H7 (cell line): Measurements from ENCODE around the gene DPCD. TPM values are rescaled to one million over a fixed set of nuclear protein-coding genes. Genes with fewer than 3 reads are reported as not detected.
"Not testable (repeated sequence)": the region's sequence is repeated elsewhere in the genome, so short reads cannot be mapped to it uniquely, and the experiment has no call there.

Source experiments
- DNase-seq: peaks from one replicate; pipeline ENCODE4 v3.0.0; 2012
- H3K27me3 ChIP-seq: 2 replicates; pipeline ENCODE4 v1.6.0; 2011; ENCODE audit warnings: mild to moderate bottlenecking, low read length; ENCODE audit not compliant: control insufficient read depth, insufficient read depth
- H3K36me3 ChIP-seq: replicated peaks from 2 replicates; pipeline ENCODE4 v1.5.1; 2011; ENCODE audit warnings: low read length; ENCODE audit not compliant: control insufficient read depth, insufficient read depth
- H3K4me3 ChIP-seq: 2 replicates; pipeline ENCODE4 v1.5.1; 2011; ENCODE audit warnings: low read depth, mild to moderate bottlenecking, control low read depth, low read length, moderate library complexity; ENCODE audit not compliant: insufficient read depth
- total RNA-seq: library from RNA; depleted of rRNA; stranded (reverse); fragments of >200 nt; shearing (Covaris generic); gene quantifications from 2 replicates; pipeline ENCODE4 v1.2.3, GENCODE V29; 2014

DPCD gene
- total RNA-seq, 1 experiment from 2014 or later, result 48.7 TPM

DNA sequence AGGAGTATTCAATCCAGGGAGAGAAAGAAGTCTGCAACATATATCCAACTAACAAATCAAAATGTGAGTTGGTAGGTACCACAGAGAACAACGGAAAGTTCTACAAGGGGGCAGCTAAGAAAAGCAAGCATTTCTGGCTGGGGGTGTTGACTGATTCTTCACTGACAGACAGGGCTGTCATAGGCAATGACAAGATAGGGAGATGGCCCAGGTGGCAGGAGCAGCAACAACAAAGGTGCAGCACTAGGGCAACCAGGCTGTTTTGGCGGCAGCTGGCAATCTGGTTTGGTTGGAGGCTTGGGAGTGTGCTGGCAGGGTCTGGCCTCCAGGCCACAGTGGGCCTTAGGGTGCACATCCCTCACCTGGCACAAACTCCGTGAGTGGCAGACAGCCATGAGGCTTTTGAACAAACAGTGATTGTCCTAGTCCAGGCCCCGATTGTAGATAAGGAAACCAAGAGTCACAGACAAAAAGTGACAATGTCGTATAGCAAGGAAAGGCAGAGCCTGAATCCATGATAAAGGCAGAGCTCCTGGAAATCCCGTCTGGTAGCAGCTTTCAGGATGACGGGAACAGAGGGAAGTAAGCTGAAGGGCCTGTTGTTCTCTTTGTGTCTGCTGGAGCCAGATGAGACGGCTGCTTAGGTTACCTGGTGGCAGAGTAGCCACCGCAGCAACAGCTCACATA, 28.4 kb downstream of the DPCD start:
- peak; percentile 53 for DNase-seq
- Histone ChIP-seq H3K27me3 (no peaks in the 10 kb centered on the region), H3K4me3 (no peak overlapping the region), H3K36me3 (no peaks in the 10 kb centered on the region; the same call in 1 of the 2 replicates)

DNA sequence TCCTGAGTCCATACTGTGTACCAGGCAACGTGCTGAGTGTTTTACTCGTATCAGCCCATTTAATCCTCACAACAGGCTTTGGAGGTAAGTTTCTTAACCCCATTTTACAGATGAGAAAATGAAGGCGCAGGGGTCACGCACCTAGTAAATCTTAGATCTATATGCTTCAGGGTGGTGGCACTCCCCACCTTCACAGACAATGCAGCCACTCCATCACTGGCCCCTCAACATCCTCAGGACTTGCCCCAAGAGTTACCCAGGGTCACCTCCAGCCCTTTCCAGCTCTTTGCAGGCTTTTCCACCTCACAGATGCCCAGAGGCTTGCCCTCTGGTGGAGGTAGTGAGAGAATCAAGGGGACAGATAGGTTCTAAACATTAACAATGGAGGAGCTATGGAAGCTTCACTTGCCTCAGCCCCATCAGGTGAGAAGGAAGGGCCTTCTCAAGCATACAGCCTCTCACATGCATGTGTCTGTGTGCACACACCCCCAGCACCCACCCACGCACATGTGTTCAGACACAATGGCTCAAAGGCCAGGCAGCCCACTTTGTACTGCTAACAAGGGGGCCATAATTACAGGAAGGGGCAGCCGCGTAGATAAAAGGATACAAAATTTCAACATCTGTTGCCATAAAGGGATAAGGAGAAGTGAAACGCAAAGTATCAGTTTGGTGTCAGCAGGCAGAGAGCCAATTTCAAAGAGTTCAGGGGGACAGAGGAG, 29.1 kb downstream of the DPCD start:
- H3K36me3 ChIP-seq, result no peaks in the 10 kb centered on the region; the same call in 1 of the 2 replicates
- no peak overlapping the region for H3K4me3 ChIP-seq
- DNase-seq, result peak; percentile 82
- H3K27me3 ChIP-seq, result no peaks in the 10 kb centered on the region

DNA sequence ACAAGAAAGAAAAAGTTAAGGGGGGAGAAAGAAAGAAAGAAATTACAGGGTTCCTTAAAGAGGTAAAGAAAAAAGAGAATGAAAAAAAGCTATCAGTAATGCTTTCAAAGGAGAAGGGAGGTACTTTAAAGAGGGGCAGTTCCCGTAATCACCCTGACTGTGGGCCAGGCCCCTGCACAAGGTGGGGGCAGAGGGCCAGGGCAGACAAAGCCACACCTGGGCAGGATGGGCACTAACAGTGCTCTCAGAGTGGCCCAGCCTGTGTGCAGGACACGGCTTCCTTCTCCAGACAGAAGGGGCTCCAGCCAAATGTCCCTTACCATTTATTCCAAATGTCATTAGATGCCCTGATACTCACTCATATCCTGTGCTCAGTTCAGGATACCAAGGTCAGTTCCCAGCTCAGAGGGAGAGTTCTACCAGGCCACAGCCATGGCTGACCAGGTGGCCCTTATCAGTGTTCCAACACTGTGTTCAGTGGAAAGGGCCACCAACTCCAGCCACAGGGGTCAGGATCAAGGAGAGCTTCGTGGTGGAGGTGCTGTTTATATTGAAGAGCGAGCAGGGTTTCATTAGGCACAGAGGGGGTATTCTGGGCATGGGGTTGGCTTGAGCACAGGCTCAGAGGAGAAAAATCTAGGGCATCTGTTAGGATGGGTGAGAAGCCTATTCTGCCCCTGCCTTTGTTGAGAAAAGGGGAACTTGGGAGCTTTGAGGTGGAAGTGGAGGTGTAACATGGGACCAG, 29.9 kb downstream of the DPCD start:
- H3K36me3 ChIP-seq, result no peaks in the 10 kb centered on the region; the same call in 1 of the 2 replicates
- DNase-seq, result no peak
- H3K27me3 ChIP-seq, result no peaks in the 10 kb centered on the region
- H3K4me3 ChIP-seq, result no peak overlapping the region

DNA sequence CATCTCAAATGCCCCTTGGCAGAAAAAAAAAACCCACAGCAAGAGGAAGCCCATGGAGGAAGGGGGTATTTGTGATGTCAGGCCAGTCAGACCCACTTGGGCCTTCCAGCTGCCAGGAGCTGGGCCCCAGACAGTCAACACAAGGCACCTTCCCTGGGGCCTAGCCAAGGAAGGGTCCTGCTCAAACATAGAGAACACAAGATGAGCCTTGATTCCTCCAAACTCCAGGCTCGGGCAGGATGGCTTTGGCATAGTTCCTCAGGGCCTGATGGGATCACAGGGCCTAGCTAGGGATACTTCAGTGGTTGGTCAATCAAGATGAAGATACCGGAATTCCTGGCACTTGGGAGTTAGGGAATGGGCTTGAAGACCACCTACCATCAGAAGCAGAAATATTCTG, 30.8 kb downstream of the DPCD start:
- no peak for DNase-seq
- H3K27me3 ChIP-seq, result no peaks in the 10 kb centered on the region
- H3K36me3 ChIP-seq, result no peaks in the 10 kb centered on the region; the same call in 1 of the 2 replicates
- no peak overlapping the region for H3K4me3 ChIP-seq

DNA sequence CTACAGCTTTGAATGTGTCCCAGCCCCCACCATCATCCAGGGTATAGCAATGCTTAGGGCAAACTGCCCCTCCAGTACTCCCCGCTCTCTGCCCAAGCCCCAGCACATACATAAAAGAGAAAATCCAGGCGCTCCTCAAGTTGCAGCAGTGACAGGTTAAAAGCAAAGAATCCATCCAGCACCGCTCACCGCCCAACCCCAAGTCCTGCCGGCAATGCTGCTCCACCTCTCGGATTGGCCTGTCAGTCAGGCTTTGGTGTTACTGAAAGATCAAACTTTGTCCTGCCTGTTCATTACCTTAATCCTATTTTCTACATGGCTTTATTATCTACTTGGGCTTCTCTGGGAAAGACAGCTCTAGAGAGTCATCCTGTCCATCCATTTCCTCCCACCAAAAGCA, 31.9 kb downstream of the DPCD start:
- DNase-seq, result no peak
- H3K36me3 ChIP-seq, result peaks cover 2% of the 10 kb centered on the region; the same call in 1 of the 2 replicates
- no peak overlapping the region for H3K4me3 ChIP-seq
- no peaks in the 10 kb centered on the region for H3K27me3 ChIP-seq

DNA sequence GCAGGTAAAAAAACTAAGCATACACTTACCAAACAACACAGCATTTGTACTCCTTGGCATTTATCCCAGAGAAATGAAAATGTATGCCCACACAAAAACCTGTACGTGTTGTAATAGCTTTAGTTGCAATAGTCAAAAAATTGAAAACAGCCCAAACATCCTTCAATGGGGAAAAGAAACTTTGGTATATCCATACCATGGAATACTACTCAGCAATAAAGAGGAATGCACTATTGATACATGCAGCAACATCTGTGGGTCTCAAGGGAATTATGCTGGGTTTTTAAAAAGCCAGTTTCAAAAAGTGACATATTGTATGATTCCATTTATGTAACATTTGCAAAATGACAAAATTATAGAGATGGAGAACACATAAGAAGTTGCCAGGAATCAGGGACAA, 35.4 kb downstream of the DPCD start:
- no peaks in the 10 kb centered on the region for H3K27me3 ChIP-seq

DNA sequence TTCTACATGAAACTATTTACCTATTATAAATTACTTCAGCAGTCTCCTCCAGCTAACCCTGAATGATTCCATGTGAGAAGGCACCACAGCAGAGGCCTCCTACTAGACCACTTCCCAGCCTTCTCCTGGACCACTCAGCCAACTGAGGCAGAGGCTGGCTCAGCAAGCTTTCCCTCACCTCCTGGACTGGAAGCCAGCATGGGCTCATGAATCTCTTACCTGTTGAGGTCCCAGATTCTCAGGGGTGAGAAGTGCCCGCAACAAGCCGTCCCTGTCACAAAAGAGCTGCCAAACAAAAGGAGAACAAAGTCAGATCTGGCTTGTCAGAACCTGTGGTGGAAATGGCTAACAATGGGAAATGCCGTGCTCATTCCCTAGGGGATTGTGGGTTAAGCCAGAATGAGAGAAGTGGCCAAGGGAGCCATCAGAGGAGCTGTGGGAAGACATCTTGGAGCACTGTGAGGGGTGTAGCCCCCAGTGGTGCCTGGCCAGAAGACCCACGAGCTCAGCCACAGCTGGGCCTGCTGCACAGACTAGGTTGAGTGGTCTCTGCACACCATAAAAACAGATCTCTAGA, 36.5 kb downstream of the DPCD start:
- Histone ChIP-seq H3K27me3 (no peaks in the 10 kb centered on the region), H3K36me3 (peaks cover 2% of the 10 kb centered on the region; the same call in 1 of the 2 replicates)

More for the DNA sequence above, 35.4 kb downstream of the DPCD start:
- Histone ChIP-seq H3K36me3 (peaks cover 2% of the 10 kb centered on the region; the same call in 1 of the 2 replicates), H3K4me3 (no peak overlapping the region)
- DNase-seq, result no peak

DNA sequence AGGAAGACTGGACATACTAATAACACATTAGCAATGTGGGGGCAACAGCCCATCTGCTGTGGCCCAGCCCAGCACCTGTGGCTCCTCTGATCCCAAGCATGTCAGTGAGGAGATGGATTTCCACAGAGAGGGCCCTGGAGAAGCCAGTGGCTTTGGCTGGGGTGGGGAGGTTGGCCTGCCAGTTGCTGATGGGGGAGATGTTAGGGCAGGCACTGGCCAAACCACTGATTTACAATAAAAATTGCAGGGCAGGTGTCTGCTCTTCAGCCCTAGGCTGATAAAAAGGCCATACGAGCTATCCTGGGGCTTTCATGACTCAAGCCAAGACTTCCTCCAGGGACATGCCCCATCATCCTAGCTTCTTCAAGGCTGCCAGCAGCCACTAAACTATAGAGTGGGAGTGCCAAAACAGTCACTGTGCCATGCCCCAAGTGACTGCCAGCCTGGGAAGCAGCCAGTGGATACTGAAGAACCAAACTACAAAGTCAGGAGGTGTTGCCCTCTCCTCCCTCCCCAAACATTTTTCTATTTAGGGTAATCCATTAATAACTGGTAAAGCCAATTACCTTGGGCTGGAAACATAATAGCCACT, 37.8 kb downstream of the DPCD start:
- Histone ChIP-seq H3K36me3 (peaks cover 2% of the 10 kb centered on the region; the same call in 1 of the 2 replicates), H3K27me3 (no peaks in the 10 kb centered on the region), H3K4me3 (no peak overlapping the region)
- DNase-seq, result no peak

More for the DNA sequence above, 36.5 kb downstream of the DPCD start:
- no peak overlapping the region for H3K4me3 ChIP-seq
- DNase-seq, result no peak

DNA sequence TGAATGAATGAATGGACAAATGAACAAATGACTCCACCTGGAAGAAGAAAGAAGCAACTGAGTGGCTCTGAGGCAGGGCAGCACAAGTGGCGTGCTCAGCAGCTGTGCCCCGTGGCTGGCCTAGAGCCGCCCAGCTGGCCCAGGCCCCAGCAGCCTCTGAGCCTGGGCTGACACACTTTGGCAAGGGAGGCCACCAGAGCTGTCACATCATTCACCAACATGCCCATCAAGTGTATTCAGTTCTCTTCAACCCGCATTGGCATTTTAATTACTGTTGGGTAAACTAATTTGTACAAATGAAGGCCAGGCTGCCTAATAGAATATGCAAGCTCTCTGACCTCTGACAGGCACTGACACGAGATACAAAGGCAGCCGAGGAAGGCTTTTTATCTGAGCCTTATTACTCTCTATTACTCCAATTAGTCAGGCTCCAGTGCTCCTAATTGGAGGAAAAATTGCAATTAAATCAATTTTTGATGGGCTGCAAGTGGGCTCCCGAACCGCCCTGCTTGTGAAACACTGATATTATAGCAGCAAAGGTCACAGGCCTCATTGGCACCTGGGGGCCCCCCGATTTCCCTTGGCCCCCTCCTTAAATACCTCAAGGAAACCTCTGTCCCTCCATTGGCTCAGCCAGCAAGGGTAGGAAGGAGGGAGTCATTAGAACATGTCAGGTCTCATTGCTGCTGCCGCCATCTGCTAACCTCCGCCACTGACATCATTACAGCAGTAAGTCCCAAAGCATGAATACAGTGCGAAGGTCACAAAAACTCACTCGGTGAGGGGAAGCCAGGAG, 41.9 kb downstream of the DPCD start:
- H3K36me3 ChIP-seq, result no peaks in the 10 kb centered on the region
- no peak for DNase-seq
- no peaks in the 10 kb centered on the region for H3K27me3 ChIP-seq
- no peak overlapping the region for H3K4me3 ChIP-seq

DNA sequence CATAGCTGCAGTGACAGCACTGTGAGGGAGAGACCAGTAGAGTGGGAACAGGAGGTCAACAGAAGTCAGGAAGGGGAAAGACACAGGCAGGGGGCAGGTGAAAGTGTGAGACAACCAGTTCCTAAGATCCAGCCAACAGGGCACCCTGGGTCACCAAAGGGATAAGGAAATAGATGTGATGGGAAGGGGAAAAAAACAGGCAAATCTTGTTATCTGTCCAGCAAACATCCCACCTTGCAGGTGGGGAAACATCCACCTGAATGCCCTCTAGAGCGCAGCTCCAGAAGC, 42.5 kb downstream of the DPCD start:
- H3K36me3 ChIP-seq, result no peaks in the 10 kb centered on the region
- no peak overlapping the region for H3K4me3 ChIP-seq
- no peak for DNase-seq
- H3K27me3 ChIP-seq, result no peaks in the 10 kb centered on the region

DNA sequence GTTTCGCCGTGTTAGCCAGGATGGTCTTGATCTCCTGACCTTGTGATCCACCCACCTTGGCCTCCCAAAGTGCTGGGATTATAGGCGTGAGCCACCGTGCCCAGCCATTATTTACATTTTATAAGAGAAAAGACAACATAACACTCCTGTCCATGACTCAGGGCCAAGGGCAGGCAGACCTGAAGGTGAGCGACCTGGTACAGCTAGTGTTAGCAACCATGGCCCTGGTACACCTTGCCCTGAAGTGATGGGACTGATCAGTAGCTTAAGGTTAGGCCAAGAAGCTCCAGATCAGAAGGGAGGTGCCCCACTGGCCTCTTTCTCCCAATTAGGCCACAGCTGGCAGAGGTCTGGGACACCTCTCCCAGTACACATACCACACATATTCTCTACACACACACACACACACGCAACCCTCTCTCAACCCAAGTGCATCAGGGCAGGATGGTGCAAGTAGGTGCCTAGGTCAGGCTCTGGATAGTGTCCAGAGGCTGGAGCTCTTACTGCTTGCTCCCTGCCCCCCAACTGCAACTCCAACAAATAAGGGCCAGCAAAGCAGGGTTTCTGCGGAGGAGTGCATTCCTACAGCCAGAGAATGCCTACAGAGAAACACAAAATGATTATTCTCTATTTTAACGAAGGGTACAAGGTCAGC, 43.8 kb downstream of the DPCD start:
- Histone ChIP-seq H3K4me3 (no peak overlapping the region), H3K36me3 (no peaks in the 10 kb centered on the region), H3K27me3 (no peaks in the 10 kb centered on the region)
- DNase-seq, result no peak

DNA sequence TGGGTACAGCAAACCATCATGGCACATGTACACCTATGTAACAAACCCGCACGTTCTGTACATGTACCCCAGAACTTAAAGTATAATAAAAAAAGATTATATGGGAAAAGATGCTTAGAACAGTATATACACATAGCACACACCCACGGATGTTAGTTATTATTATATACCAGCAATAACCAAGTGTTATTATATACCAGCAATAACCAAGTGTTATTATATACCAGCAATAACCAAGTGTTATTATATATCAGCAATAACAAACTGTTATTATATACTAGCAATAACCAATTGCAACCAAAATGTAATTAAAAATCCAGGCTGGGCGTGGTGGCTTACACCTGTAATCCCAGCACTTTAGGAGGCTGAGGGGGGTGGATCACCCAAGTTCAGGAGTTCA, 45.4 kb downstream of the DPCD start:
- H3K36me3 ChIP-seq, DNase-seq: not testable (repeated sequence)

DNA sequence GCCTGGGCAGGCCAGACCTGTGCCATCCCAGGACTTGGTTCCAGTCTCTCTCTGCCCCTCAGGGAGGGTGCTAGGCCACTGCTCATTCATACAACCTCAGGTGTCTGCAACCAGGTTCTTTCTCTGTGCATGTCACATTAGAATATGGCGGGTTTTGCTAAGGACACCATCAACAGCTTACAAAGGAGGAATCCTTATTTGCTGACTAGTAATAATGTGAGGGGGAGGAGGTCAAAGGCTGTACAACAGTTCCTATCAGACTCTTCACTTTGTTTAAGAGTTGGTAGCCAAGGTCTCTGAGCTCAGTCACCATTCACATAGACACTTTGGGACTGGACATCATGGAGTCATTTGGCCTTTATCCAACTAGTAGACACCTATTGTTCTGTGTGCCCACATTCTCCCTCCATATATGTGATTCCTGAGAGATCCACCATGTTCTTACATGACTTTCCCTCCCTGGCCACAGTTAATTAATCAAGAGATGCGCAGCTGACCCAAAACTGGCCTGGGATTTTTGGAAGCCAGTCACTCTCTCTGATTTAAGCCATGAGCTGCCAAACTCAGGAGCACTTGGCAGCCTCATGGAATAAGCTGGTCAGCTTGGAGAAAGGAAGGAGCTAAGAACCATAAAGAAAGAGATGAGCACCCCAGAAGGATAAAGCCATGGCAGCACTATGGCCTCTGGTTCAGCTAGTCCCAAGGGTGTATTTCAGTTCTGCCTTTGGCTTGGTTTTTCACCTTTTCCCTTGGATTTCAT, 51.2 kb downstream of the DPCD start:
- DNase-seq, result no peak
- Histone ChIP-seq H3K27me3 (no peaks in the 10 kb centered on the region), H3K4me3 (no peak overlapping the region), H3K36me3 (no peaks in the 10 kb centered on the region)

More for the DNA sequence above, 45.4 kb downstream of the DPCD start:
- not testable (repeated sequence) for H3K27me3 ChIP-seq, H3K4me3 ChIP-seq
